ENCODE results near the gene EGLN2. TPM values are rescaled to one million over a fixed set of nuclear protein-coding genes. Genes with fewer than 3 reads are reported as not detected.

The EGLN2 gene
- total RNA-seq, 1 experiment from 2014 or later, result 58.6 TPM

GRCh38 chr19:40802300-40803169 lies 3.5 kb downstream of the EGLN2 start:
- peaks cover 10 to 23% of the 10 kb centered on the region in 2 experiments; a peak in 3 of 4 replicates for H3K36me3 ChIP-seq (ENCODE audit: control insufficient read depth in 1 of 2, insufficient read depth in 2 of 2, low read length in 2 of 2)
- H3K4me1 ChIP-seq (ENCODE audit: control insufficient read depth in 1 of 2, insufficient read depth in 2 of 2, low read length in 2 of 2), result peaks cover 16 to 67% of the 10 kb centered on the region in 2 experiments
- no peaks in the 10 kb centered on the region for H3K27me3 ChIP-seq (ENCODE audit: insufficient read depth, low read length)
- BruUV-seq (replicated peaks), result no TSS peak
- TF ChIP-seq, protein P1, sequence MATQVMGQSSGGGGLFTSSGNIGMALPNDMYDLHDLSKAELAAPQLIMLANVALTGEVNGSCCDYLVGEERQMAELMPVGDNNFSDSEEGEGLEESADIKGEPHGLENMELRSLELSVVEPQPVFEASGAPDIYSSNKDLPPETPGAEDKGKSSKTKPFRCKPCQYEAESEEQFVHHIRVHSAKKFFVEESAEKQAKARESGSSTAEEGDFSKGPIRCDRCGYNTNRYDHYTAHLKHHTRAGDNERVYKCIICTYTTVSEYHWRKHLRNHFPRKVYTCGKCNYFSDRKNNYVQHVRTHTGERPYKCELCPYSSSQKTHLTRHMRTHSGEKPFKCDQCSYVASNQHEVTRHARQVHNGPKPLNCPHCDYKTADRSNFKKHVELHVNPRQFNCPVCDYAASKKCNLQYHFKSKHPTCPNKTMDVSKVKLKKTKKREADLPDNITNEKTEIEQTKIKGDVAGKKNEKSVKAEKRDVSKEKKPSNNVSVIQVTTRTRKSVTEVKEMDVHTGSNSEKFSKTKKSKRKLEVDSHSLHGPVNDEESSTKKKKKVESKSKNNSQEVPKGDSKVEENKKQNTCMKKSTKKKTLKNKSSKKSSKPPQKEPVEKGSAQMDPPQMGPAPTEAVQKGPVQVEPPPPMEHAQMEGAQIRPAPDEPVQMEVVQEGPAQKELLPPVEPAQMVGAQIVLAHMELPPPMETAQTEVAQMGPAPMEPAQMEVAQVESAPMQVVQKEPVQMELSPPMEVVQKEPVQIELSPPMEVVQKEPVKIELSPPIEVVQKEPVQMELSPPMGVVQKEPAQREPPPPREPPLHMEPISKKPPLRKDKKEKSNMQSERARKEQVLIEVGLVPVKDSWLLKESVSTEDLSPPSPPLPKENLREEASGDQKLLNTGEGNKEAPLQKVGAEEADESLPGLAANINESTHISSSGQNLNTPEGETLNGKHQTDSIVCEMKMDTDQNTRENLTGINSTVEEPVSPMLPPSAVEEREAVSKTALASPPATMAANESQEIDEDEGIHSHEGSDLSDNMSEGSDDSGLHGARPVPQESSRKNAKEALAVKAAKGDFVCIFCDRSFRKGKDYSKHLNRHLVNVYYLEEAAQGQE (IDR thresholded peaks at IDR 0.05; ENCODE audit: low read depth), result no peak
- no peak for TF ChIP-seq ZNF274 (IDR thresholded peaks at IDR 0.05; ENCODE audit: low read depth, low read length)
- TF ChIP-seq, protein P2, sequence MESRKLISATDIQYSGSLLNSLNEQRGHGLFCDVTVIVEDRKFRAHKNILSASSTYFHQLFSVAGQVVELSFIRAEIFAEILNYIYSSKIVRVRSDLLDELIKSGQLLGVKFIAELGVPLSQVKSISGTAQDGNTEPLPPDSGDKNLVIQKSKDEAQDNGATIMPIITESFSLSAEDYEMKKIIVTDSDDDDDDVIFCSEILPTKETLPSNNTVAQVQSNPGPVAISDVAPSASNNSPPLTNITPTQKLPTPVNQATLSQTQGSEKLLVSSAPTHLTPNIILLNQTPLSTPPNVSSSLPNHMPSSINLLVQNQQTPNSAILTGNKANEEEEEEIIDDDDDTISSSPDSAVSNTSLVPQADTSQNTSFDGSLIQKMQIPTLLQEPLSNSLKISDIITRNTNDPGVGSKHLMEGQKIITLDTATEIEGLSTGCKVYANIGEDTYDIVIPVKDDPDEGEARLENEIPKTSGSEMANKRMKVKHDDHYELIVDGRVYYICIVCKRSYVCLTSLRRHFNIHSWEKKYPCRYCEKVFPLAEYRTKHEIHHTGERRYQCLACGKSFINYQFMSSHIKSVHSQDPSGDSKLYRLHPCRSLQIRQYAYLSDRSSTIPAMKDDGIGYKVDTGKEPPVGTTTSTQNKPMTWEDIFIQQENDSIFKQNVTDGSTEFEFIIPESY (IDR thresholded peaks at IDR 0.05; ENCODE audit: extremely low read depth, insufficient replicate concordance, low read length), result no peak
- no peak for TF ChIP-seq CBX3 (IDR thresholded peaks at IDR 0.05; ENCODE audit: low read depth)
- no peak for TF ChIP-seq ELF1 (IDR thresholded peaks at IDR 0.05; ENCODE audit: borderline replicate concordance, low read depth)
- TF ChIP-seq POLR2A (IDR thresholded peaks at IDR 0.05; ENCODE audit: borderline replicate concordance, extremely low read depth, insufficient read depth, insufficient read length), result no peak
- no peak for TF ChIP-seq SP1 (IDR thresholded peaks at IDR 0.05; ENCODE audit: low read depth)
- no peak for TF ChIP-seq EGR1 (IDR thresholded peaks at IDR 0.05; ENCODE audit: low read depth)
- TF ChIP-seq POLR2AphosphoS5 (IDR thresholded peaks at IDR 0.05; ENCODE audit: low read depth, low read length), result no peak
- TF ChIP-seq ZFX (IDR thresholded peaks at IDR 0.05), result no peak
- no peak for TF ChIP-seq EZH2 (IDR thresholded peaks at IDR 0.05)
- no peak for TF ChIP-seq SRF (IDR thresholded peaks at IDR 0.05; ENCODE audit: low read depth)
- TF ChIP-seq JUND (IDR thresholded peaks at IDR 0.05), result no peak
- TF ChIP-seq, protein P3, sequence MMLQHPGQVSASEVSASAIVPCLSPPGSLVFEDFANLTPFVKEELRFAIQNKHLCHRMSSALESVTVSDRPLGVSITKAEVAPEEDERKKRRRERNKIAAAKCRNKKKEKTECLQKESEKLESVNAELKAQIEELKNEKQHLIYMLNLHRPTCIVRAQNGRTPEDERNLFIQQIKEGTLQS (IDR thresholded peaks at IDR 0.05), result no peak
- no peak for TF ChIP-seq CEBPB (IDR thresholded peaks at IDR 0.05; ENCODE audit: low read depth)
- no peak for TF ChIP-seq FOSL1 (IDR thresholded peaks at IDR 0.05; ENCODE audit: low read depth)
- no peak for TF ChIP-seq MAX (IDR thresholded peaks at IDR 0.05)
- TF ChIP-seq SIN3A (IDR thresholded peaks at IDR 0.05; ENCODE audit: low read depth), result no peak
- no peak for TF ChIP-seq TCF7L2 (IDR thresholded peaks at IDR 0.05; ENCODE audit: borderline replicate concordance, extremely low read depth, insufficient read depth, insufficient read length)
- 0 out of 2 replicates have a peak overlapping the region, but pooled peaks have one; percentile 7 for H3K4me2 ChIP-seq (ENCODE audit: low read length)
- DNase-seq (ENCODE audit: low read depth, low spot score) (no peak), ATAC-seq (no peak)
- H3K4me3 ChIP-seq (replicated peaks in 1 of 2; ENCODE audit: low read depth in 1 of 2, low read length in 2 of 2), result no peak overlapping the region
- peaks cover 4% of the 10 kb centered on the region; the same call in 1 of the 2 replicates for H4K20me1 ChIP-seq (ENCODE audit: insufficient read depth)
- H3K9ac ChIP-seq (ENCODE audit: low read length), result 0 out of 2 replicates have a peak overlapping the region, but pooled peaks have one; percentile 6
- RAD21 ChIA-PET (ENCODE audit: low non-redundant PET in 1 of 2, low total read pairs in 2 of 2, uncharacterized antibody in 2 of 2, unreplicated experiment in 2 of 2), result no interaction called here
- POLR2A ChIA-PET, result no interaction called here
- no peak overlapping the region for H2AFZ ChIP-seq (ENCODE audit: low read depth, low read length, poor library complexity, severe bottlenecking)
- H3K9me2 ChIP-seq (ENCODE audit: insufficient read depth), result no peaks in the 10 kb centered on the region
- H3K9me3 ChIP-seq (ENCODE audit: control insufficient read depth in 1 of 2, insufficient read depth in 1 of 2, low read depth in 1 of 2, low read length in 2 of 2), result no peaks in the 10 kb centered on the region
- H3K79me2 ChIP-seq (ENCODE audit: insufficient read depth, low read length), result peaks cover 82% of the 10 kb centered on the region
- CTCF ChIA-PET, result no interaction called here
- no peak overlapping the region; the same call in 1 of the 2 replicates for H3K27ac ChIP-seq (ENCODE audit: low read depth, low read length)
- intact Hi-C loops (cut with micrococcal nuclease), result no loop called here

Data from HCT116 (cell line).